ENCODE results near the gene SRSF1.

DNA sequence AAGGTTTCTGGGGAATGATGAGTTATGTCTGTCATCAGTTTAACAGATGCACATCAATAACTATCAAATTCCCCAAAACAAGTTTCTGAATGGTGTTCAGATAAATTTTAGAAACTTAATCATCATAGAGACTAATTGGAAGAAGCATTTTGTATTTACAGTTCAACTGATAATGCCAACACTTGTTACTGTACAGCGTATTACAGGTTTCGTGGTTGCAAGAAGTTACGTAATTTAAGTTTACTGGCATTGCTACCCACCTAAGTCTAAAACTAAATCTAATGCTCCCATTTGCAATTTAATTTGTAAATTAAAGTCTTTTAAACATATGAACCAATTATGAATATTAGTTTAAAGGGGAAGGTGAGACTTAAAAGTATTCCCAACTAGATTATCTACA, 3.0 kb downstream of the SRSF1 start:
- TF ChIP-seq, protein P1, sequence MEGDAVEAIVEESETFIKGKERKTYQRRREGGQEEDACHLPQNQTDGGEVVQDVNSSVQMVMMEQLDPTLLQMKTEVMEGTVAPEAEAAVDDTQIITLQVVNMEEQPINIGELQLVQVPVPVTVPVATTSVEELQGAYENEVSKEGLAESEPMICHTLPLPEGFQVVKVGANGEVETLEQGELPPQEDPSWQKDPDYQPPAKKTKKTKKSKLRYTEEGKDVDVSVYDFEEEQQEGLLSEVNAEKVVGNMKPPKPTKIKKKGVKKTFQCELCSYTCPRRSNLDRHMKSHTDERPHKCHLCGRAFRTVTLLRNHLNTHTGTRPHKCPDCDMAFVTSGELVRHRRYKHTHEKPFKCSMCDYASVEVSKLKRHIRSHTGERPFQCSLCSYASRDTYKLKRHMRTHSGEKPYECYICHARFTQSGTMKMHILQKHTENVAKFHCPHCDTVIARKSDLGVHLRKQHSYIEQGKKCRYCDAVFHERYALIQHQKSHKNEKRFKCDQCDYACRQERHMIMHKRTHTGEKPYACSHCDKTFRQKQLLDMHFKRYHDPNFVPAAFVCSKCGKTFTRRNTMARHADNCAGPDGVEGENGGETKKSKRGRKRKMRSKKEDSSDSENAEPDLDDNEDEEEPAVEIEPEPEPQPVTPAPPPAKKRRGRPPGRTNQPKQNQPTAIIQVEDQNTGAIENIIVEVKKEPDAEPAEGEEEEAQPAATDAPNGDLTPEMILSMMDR (IDR thresholded peaks at IDR 0.05; ENCODE audit: poor library complexity) = no peak
- TF ChIP-seq EZH2 (IDR thresholded peaks at IDR 0.05; ENCODE audit: borderline replicate concordance) = no peak
